Measurements from ENCODE around the gene SLC25A42.

GRCh38 chr19:19103167-19103566 is 39.4 kb downstream of the SLC25A42 start:
- TF ChIP-seq ZXDC (CRISPR knock-in tag; IDR thresholded peaks at IDR 0.05) (no peak), TCF7L2 (IDR thresholded peaks at IDR 0.05; ENCODE audit: low read depth, low read length) (no peak), CAMTA2 (CRISPR knock-in tag; IDR thresholded peaks at IDR 0.05; ENCODE audit: borderline replicate concordance) (no peak), ZNF639 (CRISPR knock-in tag; conservative IDR thresholded peaks at IDR 0.05) (no peak), PREB (CRISPR knock-in tag; IDR thresholded peaks at IDR 0.05) (no peak)

Measured in HepG2 (cell line).